ENCODE results near the gene HHATL.

Gene HHATL

GRCh38 chr3:42702066-42702951 is at the start of gene HHATL:
Gene HHATL (minus strand): TSS chr3:42702798. CDS start chr3:42700826, 1,972 bp downstream.
- no peak for DNase-seq

- no peak for DNase-seq
These were observed 49.0 kb upstream of the HHATL start for GRCh38 chr3:42751609-42752008.

- no peak for DNase-seq
These were observed 48.2 kb upstream of the HHATL start for GRCh38 chr3:42750834-42751233.

- no peak for DNase-seq
These were observed 47.2 kb upstream of the HHATL start for GRCh38 chr3:42749753-42750231.

GRCh38 chr3:42749025-42749752 is 46.6 kb upstream of the HHATL start:
- DNase-seq, result no peak

GRCh38 chr3:42747581-42747980 is 45.0 kb upstream of the HHATL start:
- DNase-seq, result no peak

- DNase-seq, result no peak
These were observed 44.2 kb upstream of the HHATL start for GRCh38 chr3:42746455-42747450.

- no peak for DNase-seq
These were observed 43.3 kb upstream of the HHATL start for GRCh38 chr3:42745776-42746454.

- DNase-seq, result no peak
These were observed 42.7 kb upstream of the HHATL start for GRCh38 chr3:42745291-42745745.

GRCh38 chr3:42743204-42743995 is 40.8 kb upstream of the HHATL start:
- no peak for DNase-seq

GRCh38 chr3:42742688-42743087 is 40.1 kb upstream of the HHATL start:
- DNase-seq, result no peak

- no peak for DNase-seq
These were observed 39.7 kb upstream of the HHATL start for GRCh38 chr3:42742259-42742658.

GRCh38 chr3:42741796-42742195 is 39.2 kb upstream of the HHATL start:
- no peak for DNase-seq

- DNase-seq, result no peak
These were observed 37.0 kb upstream of the HHATL start for GRCh38 chr3:42739401-42740158.

- no peak for DNase-seq
These were observed 33.9 kb upstream of the HHATL start for GRCh38 chr3:42736531-42736930.

- DNase-seq, result no peak
These were observed 33.5 kb upstream of the HHATL start for GRCh38 chr3:42736081-42736480.

- DNase-seq, result no peak
These were observed 33.0 kb upstream of the HHATL start for GRCh38 chr3:42735615-42736014.

GRCh38 chr3:42735019-42735418 is 32.4 kb upstream of the HHATL start:
- DNase-seq, result no peak

- no peak for DNase-seq
These were observed 31.8 kb upstream of the HHATL start for GRCh38 chr3:42734263-42734860.

All from SHP77 treated with DMSO at 0.1 percent for 48 hours (cell line).